ENCODE data around the gene GP5. TPM values are rescaled to one million over a fixed set of nuclear protein-coding genes. Genes with fewer than 3 reads are reported as not detected.

GP5 gene
- total RNA-seq, 2 donors from 2014 or later, result 0.11 TPM; not detected in 1

DNA sequence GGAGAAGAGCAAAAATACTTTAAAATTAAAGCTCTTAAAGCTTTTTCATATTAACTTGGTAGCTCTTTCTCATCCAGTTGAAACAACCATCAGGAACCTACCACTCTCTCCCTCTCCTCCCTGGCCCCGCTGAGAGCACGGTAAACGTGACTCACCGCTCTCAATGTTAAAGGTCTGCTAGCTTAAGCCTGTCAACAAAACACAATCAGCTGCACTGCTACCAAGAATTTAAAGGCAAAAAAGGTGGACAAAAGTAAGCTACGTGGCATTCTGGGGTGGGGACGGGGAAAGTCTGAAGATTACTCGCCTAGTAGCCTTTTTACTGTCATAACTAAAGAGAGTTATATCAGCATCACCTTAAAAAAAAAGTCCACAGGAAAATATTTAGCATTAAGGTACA is 8.4 kb upstream of the GP5 start:
- intact Hi-C loops (cut with DNase I), result no loop called here

DNA sequence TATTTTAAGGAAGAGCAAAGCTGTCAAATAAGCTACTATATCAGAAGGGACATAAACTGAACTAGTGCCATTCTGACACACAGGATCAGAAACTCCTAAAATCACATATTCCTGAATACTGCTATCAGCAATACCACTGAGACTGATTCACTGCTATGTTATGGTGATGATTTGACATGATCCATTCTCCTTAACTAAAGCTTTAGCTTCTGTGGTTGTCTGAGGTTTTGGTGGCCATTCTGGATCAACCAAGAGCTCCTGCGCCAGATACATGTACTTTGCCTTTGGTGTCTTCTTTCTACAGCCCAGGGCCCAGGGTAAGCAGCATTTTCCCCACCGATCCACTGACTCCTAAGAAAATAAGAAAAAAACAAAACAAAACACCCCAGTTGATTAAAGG is 6.7 kb upstream of the GP5 start:
- TF ChIP-seq, protein P1, sequence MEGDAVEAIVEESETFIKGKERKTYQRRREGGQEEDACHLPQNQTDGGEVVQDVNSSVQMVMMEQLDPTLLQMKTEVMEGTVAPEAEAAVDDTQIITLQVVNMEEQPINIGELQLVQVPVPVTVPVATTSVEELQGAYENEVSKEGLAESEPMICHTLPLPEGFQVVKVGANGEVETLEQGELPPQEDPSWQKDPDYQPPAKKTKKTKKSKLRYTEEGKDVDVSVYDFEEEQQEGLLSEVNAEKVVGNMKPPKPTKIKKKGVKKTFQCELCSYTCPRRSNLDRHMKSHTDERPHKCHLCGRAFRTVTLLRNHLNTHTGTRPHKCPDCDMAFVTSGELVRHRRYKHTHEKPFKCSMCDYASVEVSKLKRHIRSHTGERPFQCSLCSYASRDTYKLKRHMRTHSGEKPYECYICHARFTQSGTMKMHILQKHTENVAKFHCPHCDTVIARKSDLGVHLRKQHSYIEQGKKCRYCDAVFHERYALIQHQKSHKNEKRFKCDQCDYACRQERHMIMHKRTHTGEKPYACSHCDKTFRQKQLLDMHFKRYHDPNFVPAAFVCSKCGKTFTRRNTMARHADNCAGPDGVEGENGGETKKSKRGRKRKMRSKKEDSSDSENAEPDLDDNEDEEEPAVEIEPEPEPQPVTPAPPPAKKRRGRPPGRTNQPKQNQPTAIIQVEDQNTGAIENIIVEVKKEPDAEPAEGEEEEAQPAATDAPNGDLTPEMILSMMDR (IDR thresholded peaks at IDR 0.05), result no peak
- no peak for DNase-seq
- Histone ChIP-seq H3K27me3 (no peaks in the 10 kb centered on the region), H3K36me3 (no peaks in the 10 kb centered on the region), H3K4me1 (no peaks in the 10 kb centered on the region), H3K4me3 (no peak overlapping the region), H3K9ac (ENCODE audit: low read depth in 2 of 2, low read length in 2 of 2) (no peak overlapping the region), H3K9me3 (no peaks in the 10 kb centered on the region), H3K27ac (no peak overlapping the region)
- intact Hi-C loops (cut with DNase I), result loop anchor here (2.0 kb wide), 1 partner anchor 71 kb away; no protein-coding TSS in a partner anchor

More for the DNA sequence above, 8.4 kb upstream of the GP5 start:
- Histone ChIP-seq H3K9ac (ENCODE audit: low read depth in 2 of 2, low read length in 2 of 2) (no peak overlapping the region), H3K27ac (no peak overlapping the region), H3K9me3 (no peaks in the 10 kb centered on the region), H3K4me1 (no peaks in the 10 kb centered on the region), H3K36me3 (no peaks in the 10 kb centered on the region), H3K27me3 (no peaks in the 10 kb centered on the region), H3K4me3 (no peak overlapping the region)
- no peak for DNase-seq
- TF ChIP-seq, protein P1 (IDR thresholded peaks at IDR 0.05), result no peak

DNA sequence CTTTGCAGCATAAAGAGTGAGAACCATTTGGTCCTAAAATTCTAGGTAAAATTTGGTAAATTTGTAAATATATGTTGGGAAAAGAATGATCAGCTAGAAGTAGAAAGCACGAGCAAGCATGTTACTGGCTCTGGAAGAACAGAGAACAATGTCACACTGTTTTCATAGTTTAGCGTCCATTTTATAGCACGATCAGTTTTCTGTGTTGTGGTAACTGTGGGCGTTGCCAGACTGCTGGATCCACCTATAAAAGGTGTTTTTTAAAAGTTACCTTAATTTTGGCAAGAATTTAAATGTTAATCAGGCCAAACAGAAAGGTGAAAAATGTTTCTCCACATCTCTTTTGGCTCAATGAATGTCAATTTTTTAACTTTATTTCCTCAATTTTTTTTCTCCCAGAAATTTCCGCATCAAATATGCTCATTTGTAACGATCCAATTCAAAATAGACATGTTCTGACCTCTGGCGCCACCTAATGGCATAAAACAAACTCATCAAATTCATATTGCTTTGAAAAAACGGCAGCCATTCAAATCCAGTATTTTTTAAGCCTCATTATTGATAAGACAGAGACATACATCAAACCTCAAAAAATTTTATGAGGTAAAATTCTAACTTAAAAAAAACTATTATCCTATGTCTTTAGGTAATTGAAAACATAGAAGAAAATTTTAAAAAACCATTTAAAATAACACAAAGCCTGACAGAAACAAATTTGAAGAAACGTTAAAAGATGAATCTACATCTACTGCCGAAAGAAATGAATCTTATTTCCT is 5.5 kb upstream of the GP5 start:
- peak; percentile 72 for DNase-seq
- H3K9me3 ChIP-seq, result no peaks in the 10 kb centered on the region
- H3K27me3 ChIP-seq, result no peaks in the 10 kb centered on the region
- no peak overlapping the region for H3K4me3 ChIP-seq
- H3K27ac ChIP-seq, result no peak overlapping the region
- intact Hi-C loops (cut with DNase I), result loop anchor here (2.0 kb wide), 1 partner anchor 70 kb away; no protein-coding TSS in a partner anchor
- no peaks in the 10 kb centered on the region for H3K36me3 ChIP-seq
- no peak overlapping the region for H3K9ac ChIP-seq (ENCODE audit: low read depth in 2 of 2, low read length in 2 of 2)
- H3K4me1 ChIP-seq, result no peaks in the 10 kb centered on the region
- TF ChIP-seq, protein P1 (IDR thresholded peaks at IDR 0.05), result peak; percentile 56

DNA sequence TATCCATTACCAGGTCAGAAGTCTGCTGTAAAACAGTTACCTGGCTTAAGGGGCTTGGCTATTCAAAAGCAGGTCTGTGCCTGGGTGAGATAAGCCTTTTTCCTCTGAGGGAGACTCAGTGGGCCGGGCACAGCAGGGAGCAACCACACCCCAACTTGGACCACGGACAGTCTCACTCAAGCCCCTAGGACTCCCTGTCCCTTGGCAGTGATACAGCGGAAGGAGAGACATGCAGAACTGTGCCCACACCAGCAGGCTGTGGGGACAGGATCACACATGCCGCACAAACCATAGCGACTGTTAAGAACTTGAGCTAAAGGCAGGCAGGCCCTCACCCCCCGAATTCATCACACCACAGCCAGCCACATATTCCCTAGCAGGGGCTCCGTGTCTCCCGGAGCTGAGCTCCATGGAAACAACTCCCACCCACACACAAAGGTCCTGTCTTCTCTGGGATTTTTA is 2.8 kb upstream of the GP5 start:
- no peak for DNase-seq
- no peak overlapping the region for H3K4me3 ChIP-seq
- TF ChIP-seq, protein P1 (IDR thresholded peaks at IDR 0.05), result no peak
- no peaks in the 10 kb centered on the region for H3K4me1 ChIP-seq
- no peaks in the 10 kb centered on the region for H3K36me3 ChIP-seq
- intact Hi-C loops (cut with DNase I), result no loop called here
- no peaks in the 10 kb centered on the region for H3K9me3 ChIP-seq
- H3K9ac ChIP-seq (ENCODE audit: low read depth in 2 of 2, low read length in 2 of 2), result no peak overlapping the region
- no peak overlapping the region for H3K27ac ChIP-seq
- H3K27me3 ChIP-seq, result peaks cover 7% of the 10 kb centered on the region

DNA sequence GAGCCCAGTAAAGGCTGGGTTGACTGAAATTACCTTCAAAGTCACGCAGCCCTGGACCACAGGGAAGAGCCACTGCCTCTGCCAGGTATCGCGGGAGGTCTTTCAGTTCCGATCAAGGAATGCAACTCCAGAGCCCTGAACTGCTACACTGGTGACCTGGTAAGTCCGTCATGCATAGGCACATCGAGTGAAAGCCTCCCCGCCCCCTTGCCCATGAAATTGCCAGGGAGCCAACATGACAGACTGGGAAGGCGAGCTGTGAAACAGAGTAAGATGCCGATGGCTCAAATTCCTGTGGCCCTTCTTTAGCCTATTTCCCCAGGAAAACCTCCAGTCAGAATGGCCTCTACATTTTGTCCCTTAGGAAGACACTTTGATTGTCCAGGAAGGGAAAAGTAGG is 2.3 kb upstream of the GP5 start:
- no peak for DNase-seq
- no peaks in the 10 kb centered on the region for H3K36me3 ChIP-seq
- no peak overlapping the region for H3K9ac ChIP-seq (ENCODE audit: low read depth in 2 of 2, low read length in 2 of 2)
- no peaks in the 10 kb centered on the region for H3K9me3 ChIP-seq
- intact Hi-C loops (cut with DNase I), result no loop called here
- no peak overlapping the region for H3K4me3 ChIP-seq
- peaks cover 7% of the 10 kb centered on the region for H3K27me3 ChIP-seq
- H3K27ac ChIP-seq, result no peak overlapping the region
- no peaks in the 10 kb centered on the region for H3K4me1 ChIP-seq
- TF ChIP-seq, protein P1 (IDR thresholded peaks at IDR 0.05), result no peak

All from colonic mucosa (tissue), 4 donors.